IPS DF 6.9 (cell line): ENCODE data around the gene RNF38.
"Not testable (repeated sequence)": the region's sequence is repeated elsewhere in the genome, so short reads cannot be mapped to it uniquely, and the experiment has no call there.

ENCODE experiments used
- DNase-seq: peaks from one replicate; pipeline ENCODE4 v3.0.0-alpha.2; 2013; ENCODE audit warnings: low read depth, low spot score
- H3K27ac ChIP-seq: one replicate; pipeline ENCODE4 v1.5.1; 2013; ENCODE audit warnings: low read length, control low read depth
- H3K27me3 ChIP-seq: 2 replicates; pipeline ENCODE4 v1.6.1; 2013; ENCODE audit warnings: mild to moderate bottlenecking, low read length; ENCODE audit not compliant: control insufficient read depth, insufficient read depth
- H3K36me3 ChIP-seq: 2 replicates; pipeline ENCODE4 v1.6.1; 2013; ENCODE audit warnings: low read length; ENCODE audit not compliant: control insufficient read depth, insufficient read depth
- H3K4me1 ChIP-seq: 2 replicates; pipeline ENCODE4 v1.6.1; 2013; ENCODE audit warnings: low read length; ENCODE audit not compliant: control insufficient read depth, insufficient read depth
- H3K4me3 ChIP-seq: 2 replicates; pipeline ENCODE4 v1.5.1; 2013; ENCODE audit warnings: mild to moderate bottlenecking, low read length
- H3K9me3 ChIP-seq: 2 replicates; pipeline ENCODE4 v1.6.1; 2013; ENCODE audit warnings: low read length, inconsistent platforms; ENCODE audit not compliant: control insufficient read depth, insufficient read depth
- WGBS: extraction: QIAGEN DNeasy Blood & Tissue Kit; methylation state at CpG from one replicate; pipeline ENCODE4 v1.1.7; 2013; ENCODE audit warnings: mixed read lengths, missing lambda C conversion rate; ENCODE audit not compliant: insufficient read length, insufficient coverage; 5-methylcytosine and 5-hydroxymethylcytosine counted together

Gene RNF38

GRCh38 chr9:36436909-36437308, 36.8 kb upstream of the RNF38 start:
- no peaks in the 10 kb centered on the region for H3K36me3 ChIP-seq

GRCh38 chr9:36433386-36433785, 33.3 kb upstream of the RNF38 start:
- DNase-seq = no peak
- Histone ChIP-seq H3K9me3 (no peaks in the 10 kb centered on the region), H3K27ac (no peak overlapping the region), H3K4me1 (peaks cover 5% of the 10 kb centered on the region; the same call in 1 of the 2 replicates), H3K36me3 (no peaks in the 10 kb centered on the region), H3K4me3 (no peak overlapping the region), H3K27me3 (no peaks in the 10 kb centered on the region)
- WGBS = no CpG with 5 or more reads among the region's 6 CpGs

More at GRCh38 chr9:36436909-36437308, 36.8 kb upstream of the RNF38 start:
- no peak overlapping the region for H3K4me3 ChIP-seq
- H3K9me3 ChIP-seq = no peaks in the 10 kb centered on the region
- no CpG with 5 or more reads among the region's 2 CpGs for WGBS
- no peak for DNase-seq
- peaks cover 3% of the 10 kb centered on the region; the same call in 1 of the 2 replicates for H3K4me1 ChIP-seq
- H3K27me3 ChIP-seq = no peaks in the 10 kb centered on the region
- H3K27ac ChIP-seq = no peak overlapping the region

GRCh38 chr9:36431078-36431477, 31.0 kb upstream of the RNF38 start:
- Histone ChIP-seq H3K9me3 (no peaks in the 10 kb centered on the region), H3K4me1 (peaks cover 2% of the 10 kb centered on the region; the same call in 1 of the 2 replicates), H3K27me3 (no peaks in the 10 kb centered on the region), H3K4me3 (no peak overlapping the region), H3K27ac (no peak overlapping the region), H3K36me3 (no peaks in the 10 kb centered on the region)
- DNase-seq = no peak
- no CpG with 5 or more reads among the region's 4 CpGs for WGBS

GRCh38 chr9:36426945-36427344, 26.9 kb upstream of the RNF38 start:
- Histone ChIP-seq H3K4me3 (no peak overlapping the region), H3K36me3 (no peaks in the 10 kb centered on the region)

DNA sequence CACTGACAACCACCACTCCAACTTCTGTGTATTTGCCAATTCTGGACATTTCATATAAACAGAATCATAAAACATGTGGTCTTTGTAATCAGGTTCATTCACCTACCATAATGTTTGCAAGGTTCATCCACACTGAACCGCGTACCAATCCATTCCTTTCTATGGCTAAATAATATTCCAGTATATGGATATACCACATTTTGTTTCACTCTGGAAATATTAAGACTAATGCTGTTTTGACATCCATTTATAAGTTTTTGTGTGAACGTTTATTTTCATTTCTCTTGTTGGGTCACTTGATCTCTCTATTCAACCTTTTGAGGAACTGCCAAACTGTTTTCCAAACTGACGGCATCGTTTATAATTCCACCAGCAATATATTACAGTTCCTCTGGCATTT, 26.3 kb upstream of the RNF38 start:
- Histone ChIP-seq H3K4me3 (no peak overlapping the region), H3K4me1 (peaks cover 2% of the 10 kb centered on the region; the same call in 1 of the 2 replicates), H3K9me3 (no peaks in the 10 kb centered on the region), H3K27me3 (no peaks in the 10 kb centered on the region), H3K36me3 (no peaks in the 10 kb centered on the region), H3K27ac (no peak overlapping the region)
- WGBS = no CpG with 5 or more reads among the region's 5 CpGs
- no peak for DNase-seq

More at GRCh38 chr9:36426945-36427344, 26.9 kb upstream of the RNF38 start:
- Histone ChIP-seq H3K27me3 (no peaks in the 10 kb centered on the region), H3K4me1 (peaks cover 4% of the 10 kb centered on the region; the same call in 1 of the 2 replicates), H3K9me3 (no peaks in the 10 kb centered on the region), H3K27ac (no peak overlapping the region)
- no peak for DNase-seq

DNA sequence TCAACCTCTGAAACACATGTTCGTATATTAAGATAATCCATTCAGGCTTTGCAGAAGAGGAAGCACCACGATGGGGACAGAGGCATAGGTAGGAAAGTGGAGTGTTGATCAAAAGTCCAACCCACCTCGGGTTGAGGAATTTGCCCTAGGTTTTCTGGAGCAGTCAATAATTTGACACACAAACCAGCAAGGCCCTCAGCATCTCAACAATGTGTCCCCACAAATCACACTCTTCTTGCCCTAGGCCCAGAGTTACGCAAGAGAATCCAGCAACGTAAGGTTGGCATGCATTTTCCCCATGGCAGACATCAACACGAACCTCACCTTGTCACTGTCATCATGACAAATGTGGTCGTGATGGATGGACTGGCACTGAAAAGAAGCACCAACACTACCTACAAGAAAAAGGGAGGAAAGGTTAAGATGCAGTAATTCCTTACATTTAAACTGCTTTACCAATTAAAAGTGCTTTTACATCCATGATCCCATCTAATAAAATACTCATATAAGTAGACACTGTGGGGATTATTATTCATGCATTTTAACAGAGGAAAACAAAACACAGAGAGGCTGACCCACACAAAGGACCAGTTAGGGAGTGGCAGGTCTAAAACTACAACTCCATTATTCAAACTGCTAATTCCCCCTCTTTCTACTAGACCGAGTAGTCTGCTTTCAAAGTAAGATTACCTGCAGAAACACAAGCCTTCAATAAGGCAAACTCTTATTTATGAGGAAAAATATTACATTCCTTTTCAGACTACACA, 24.4 kb upstream of the RNF38 start:
- Histone ChIP-seq H3K27ac (no peak overlapping the region), H3K4me1 (0 out of 2 replicates have a peak, but pooled peaks cover 2% of the 10 kb centered on the region), H3K4me3 (no peak overlapping the region), H3K9me3 (no peaks in the 10 kb centered on the region), H3K36me3 (no peaks in the 10 kb centered on the region; the same call in 1 of the 2 replicates), H3K27me3 (no peaks in the 10 kb centered on the region)
- no peak for DNase-seq
- WGBS = no CpG with 5 or more reads among the region's 8 CpGs

DNA sequence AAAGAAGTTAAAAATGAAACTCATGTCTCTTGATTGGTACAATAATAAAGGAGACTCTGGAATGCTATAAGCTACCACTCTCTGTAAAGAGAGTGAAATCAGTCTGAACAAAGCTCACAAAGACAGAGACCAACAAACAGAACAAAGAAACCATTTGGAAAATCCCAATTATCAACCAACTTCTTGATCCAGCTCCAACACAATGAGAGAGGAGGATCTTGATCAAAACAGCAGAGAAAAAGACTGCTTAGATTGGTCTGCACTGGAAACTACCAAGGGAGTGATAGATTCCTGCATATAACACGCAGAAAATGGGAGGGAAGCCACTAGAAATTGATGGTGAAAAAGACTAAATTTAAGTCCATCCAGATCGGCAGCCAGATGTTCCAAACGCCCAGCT, 23.1 kb upstream of the RNF38 start:
- DNase-seq = no peak
- Histone ChIP-seq H3K4me3 (no peak overlapping the region), H3K27ac (no peak overlapping the region), H3K4me1 (0 out of 2 replicates have a peak, but pooled peaks cover 2% of the 10 kb centered on the region), H3K9me3 (no peaks in the 10 kb centered on the region), H3K27me3 (no peaks in the 10 kb centered on the region), H3K36me3 (no peaks in the 10 kb centered on the region; the same call in 1 of the 2 replicates)
- WGBS = no CpG with 5 or more reads among the region's 3 CpGs

- Histone ChIP-seq H3K4me1 (peaks cover 3% of the 10 kb centered on the region; the same call in 1 of the 2 replicates), H3K27ac (no peak overlapping the region), H3K36me3 (no peaks in the 10 kb centered on the region; the same call in 1 of the 2 replicates), H3K4me3 (no peak overlapping the region), H3K9me3 (no peaks in the 10 kb centered on the region), H3K27me3 (no peaks in the 10 kb centered on the region)
- WGBS = no CpG with 5 or more reads among the region's 9 CpGs
- no peak for DNase-seq
Observed at GRCh38 chr9:36416890-36417289, 16.8 kb upstream of the RNF38 start.

DNA sequence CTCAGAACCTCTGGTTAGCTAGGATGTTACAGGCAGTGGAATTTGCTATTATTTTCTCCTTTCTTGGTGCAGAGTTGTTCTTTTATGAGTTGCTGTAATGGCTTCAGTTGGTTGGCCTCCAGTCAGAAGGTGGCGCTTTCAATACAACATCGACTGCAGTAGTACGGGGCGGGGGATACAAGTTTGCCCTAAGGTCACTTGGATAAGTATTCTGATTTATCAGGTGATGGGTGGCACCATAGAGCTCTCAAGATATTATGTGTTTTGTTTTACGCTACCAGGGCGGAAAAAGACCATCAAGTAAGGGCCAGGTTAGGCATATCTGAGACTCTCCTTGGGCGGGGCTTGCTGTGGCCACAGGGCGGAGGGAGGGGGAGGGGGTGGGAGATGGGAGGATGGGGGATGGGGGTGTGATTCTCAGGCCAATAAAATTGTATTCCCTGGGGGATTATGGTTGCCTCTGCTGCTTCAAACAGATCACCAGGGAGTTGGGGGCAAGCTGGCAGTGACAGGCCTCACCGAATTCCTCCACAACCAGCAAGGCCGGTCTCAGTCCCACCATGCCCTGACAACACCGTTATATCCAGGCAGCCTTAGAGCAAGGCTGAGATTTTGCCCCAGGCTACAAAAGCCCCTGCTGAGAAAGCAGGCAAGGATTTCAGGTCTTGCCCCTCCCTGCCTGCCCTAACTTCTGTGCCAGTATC, 15.9 kb upstream of the RNF38 start:
- Histone ChIP-seq H3K27ac (no peak overlapping the region), H3K36me3 (no peaks in the 10 kb centered on the region), H3K4me3 (no peak overlapping the region), H3K27me3 (no peaks in the 10 kb centered on the region), H3K9me3 (no peaks in the 10 kb centered on the region), H3K4me1 (peaks cover 3% of the 10 kb centered on the region; the same call in 1 of the 2 replicates)
- no CpG with 5 or more reads among the region's 11 CpGs for WGBS
- no peak for DNase-seq

DNA sequence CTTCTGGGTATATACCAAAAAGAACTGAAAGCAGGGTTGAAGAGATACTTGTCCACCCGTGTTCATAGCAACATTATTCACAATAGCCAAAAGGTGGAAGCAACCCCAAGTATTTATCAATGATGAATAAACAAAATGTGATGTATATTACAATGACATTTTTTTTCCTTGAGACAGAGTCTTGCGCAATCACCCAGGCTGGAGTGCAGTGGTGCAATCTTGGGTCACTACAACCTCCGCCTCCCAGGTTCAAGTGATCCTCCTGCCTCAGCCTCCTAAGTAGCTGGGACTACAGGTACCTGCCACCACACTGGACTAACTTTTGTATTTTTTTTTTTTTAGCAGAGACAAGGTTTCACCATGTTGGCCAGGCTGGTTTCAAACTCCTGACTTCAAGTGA, 11.3 kb upstream of the RNF38 start:
- not testable (repeated sequence) for H3K27ac ChIP-seq, H3K4me3 ChIP-seq, H3K9me3 ChIP-seq, H3K27me3 ChIP-seq, H3K36me3 ChIP-seq, DNase-seq, H3K4me1 ChIP-seq
- no CpG with 5 or more reads among the region's 3 CpGs for WGBS
